Dedifferentiated amniotic fluid mesenchymal stem cell (primary cell): ENCODE measurements around the gene KRT73.

Source experiments
- DNase-seq: peaks from one replicate; pipeline ENCODE4 v3.0.0-alpha.2; 2016; ENCODE audit errors: extremely low spot score

Gene KRT73

GRCh38 chr12:52568111-52568510, 50.2 kb downstream of the KRT73 start:
- no peak for DNase-seq

- no peak for DNase-seq
These were observed 51.5 kb downstream of the KRT73 start for GRCh38 chr12:52566847-52567291.

- no peak for DNase-seq
These were observed 53.8 kb downstream of the KRT73 start for GRCh38 chr12:52564582-52564981.

GRCh38 chr12:52561880-52562449, 56.4 kb downstream of the KRT73 start:
- no peak for DNase-seq

- DNase-seq: no peak
These were observed 58.4 kb downstream of the KRT73 start for GRCh38 chr12:52559979-52560378.

GRCh38 chr12:52558781-52559445, 59.4 kb downstream of the KRT73 start:
- DNase-seq: no peak
